Activated naive CD8-positive, alpha-beta T cell treated with anti-CD3 and anti-CD28 coated beads, Interleukin-2, amount 50 U/mL, for 16 hours (primary cell): ENCODE data around the gene BARHL2.

Source experiments
- DNase-seq: peaks from one replicate; pipeline ENCODE4 v3.0.0-alpha.2; 2020; ENCODE audit warnings: low read depth, low spot score

Gene BARHL2

DNA sequence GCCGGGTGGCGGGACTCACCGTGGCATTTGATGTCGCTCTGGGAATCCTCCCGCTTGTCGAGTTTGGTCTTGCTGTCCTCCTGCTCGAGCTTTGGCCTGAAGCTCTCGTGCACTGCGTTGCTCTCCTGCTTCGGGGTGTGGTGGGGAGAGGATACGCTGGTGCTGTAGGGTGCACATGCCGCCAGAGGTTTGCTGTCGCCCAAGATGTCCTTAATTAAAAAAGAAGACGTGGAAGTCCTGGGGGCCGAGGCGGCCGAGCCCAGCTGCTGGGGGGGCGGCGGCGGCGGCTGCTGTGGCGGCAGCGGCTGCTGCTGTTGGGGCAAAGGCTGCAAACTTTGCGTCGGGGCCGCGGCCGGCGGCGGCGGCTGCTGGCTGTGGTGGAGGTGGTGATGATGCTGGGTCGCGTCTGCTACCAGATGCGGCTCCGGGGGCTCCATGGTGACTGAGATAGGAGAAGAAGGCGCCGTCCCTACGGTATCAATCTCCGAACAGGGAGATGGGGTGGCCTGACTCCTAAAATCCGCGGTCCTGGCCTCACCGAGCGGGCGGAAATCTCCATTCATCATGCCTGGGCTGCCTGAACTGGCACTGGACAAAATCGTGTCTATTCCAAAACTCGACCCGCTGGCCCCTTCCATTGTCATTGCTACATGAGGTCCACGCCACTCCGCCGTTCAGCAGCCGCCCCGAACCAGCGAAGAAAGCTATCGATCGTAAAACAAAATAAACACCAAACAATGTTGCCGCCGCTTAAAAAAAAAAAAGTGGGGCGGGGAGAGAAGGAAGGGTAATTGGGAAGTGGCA is at the start of gene BARHL2:
BARHL2 (minus strand) TSS at position 751 of the 804 bp plus-strand sequence; CDS start at position 644, 107 bp downstream.
- DNase-seq: no peak

DNA sequence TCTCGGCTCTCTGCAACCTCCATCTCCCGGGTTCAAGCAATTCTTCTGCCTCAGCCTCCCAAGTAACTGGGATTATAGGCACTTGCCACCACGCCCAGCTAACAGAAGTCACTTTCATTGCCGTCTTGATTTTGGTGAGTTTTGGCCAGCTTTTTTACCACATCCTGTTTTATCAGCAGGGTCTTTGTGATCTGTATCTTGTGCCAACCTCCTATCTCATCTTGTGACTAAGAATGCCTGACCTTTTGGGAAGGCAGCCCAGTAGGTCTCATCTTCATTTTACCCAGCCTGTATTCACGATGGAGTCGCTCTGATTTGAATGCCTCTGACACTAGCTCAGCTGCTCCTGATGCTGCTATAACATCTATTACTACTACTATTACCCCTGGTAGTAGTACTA is 46.8 kb upstream of the BARHL2 start:
- DNase-seq: no peak

DNA sequence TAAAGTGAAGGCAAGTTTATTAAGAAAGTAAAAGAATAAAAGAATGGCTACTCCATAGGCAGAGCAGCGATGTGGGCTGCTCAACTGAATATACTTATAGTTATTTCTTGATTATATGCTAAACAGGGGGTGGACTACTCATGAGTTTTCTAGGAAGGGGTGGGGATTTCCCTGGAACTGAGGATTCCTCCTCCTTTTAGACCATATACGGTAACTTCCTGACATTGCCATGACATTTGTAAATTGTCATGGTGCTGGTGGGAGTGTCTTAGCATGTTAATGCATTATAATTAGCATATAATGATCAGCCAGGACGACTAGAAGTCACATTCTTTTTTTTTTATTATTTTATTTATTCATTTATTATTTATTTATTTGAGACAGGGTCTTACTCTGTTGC is 46.4 kb upstream of the BARHL2 start:
- DNase-seq: no peak

DNA sequence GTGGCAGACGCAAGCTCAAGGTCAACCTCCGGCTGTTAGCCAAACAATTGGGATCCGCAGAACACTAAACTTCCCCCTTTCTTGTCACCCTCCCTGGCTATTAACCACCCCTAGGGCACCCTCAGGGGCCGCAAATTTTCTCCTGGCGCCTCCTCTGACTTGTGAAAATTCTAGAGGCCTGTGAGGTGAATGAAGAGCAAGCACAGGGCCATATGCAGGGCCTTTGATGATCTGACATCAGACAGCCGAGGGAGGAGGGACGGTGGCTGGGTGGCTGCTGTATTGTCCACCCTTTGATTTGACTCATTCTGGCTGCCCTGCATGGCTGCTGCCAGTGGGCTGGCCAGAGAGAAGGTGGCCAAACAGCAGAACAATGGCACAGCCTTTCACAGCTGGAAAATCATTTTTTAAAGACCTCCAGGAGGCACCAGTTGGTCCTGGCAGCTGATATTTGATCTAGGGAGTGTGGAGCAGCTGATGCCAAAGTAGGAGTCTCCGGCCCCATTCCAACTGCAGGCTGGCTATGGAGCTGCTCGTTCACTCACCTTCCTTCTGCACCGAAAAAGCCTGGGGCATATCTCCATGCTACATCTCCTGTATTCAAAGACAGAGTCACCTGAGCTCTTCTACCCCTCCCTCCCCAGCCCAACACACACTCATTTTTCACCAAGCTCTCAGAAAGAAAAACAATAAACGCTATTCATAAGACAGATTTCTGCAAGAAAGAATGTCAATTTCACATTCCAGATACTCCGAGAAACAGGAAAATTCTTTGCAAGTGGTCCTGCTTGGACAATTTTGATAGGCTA is 44.9 kb upstream of the BARHL2 start:
- no peak for DNase-seq

DNA sequence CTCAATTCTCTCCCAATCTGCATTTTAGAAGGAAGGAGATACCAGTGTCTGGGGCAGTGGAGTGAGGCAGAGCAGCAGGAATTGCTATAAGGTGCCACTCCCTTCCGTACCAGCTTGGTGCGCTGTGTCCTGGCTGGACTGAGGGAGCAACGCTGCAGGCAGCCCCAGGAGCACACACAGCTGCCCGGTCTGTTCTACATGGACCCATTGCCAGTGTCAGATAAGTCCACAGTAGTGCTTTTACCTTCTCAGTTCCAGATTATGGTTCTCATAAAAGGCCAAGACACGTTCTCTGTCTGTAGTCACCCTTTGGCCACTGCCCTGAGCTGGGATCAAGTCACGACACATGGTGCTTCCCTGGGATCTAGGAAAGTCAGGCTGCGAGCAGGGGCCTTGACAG is 44.1 kb upstream of the BARHL2 start:
- no peak for DNase-seq

DNA sequence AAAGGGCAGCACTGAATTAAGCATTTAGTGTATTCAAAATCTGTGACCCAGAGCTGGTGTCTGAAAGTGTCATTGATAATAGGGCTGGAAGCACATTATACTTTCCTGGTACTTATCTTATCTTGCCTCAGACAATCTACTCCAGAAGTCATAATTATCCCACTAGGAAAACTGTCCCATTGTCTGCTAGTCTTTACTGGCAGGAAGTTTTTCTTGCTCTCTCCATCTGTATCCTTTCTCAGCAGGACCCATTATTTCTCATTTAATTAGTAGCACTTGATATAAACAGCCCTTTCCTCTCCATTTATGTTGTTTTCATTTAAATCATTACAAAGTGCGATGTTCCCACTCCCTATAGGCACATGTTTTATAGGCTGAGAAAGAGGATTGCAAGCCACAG is 36.5 kb upstream of the BARHL2 start:
- DNase-seq: no peak

DNA sequence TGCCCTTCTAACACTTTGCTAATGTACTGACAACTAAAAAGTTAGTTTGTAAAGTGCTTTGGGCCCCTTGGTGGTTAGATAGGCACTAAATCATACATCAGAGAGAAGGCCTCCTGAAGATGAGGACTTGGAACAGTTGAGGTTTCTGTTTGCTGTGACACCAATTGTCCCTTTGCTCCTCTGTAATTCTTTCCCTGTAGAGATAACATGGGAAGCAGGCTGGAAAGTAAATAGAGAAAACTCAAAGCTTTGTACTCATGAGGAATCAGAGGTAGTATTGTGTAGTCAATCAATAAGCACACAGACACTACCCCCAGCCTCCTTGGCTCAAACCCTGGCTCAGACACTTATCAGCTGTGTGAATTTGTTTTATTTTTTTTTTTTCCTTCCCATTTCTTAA is 31.6 kb upstream of the BARHL2 start:
- DNase-seq: no peak

DNA sequence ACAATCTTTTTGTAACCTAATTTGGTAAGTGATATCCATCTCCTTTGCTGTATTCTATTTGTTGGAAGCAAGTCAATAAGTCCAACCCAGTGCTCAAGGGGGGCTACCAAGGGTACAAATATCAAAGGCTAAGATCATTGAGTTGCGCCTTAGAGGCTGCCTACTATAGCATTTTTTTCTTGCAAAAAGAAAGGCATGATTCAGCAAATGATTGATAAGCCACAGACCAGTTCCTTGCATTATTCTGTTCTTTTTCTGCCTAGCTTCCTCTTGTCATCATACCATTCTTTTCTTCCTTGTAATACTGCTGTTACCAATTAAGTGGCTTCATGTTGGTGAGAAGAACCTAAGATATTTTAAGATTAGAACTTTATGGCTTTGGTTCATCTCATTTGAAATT is 29.8 kb upstream of the BARHL2 start:
- no peak for DNase-seq

DNA sequence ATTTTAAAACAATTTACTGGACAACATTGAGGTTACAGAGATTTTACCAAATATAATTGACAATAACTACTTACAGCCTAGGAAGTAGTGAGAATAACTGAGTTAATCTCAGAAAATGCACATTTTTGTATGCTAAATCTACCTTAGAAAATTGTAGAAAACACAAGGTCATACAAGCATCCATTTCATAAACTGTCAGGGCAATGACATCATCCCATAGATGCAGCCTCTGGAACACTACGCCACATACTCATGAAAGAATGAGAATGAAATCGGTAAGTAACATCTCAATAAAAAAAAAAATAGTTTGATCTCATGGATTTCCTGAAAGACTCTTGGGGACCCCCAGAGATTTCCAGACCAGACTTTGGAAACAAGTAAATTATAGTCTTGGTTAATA is 28.9 kb upstream of the BARHL2 start:
- no peak for DNase-seq

DNA sequence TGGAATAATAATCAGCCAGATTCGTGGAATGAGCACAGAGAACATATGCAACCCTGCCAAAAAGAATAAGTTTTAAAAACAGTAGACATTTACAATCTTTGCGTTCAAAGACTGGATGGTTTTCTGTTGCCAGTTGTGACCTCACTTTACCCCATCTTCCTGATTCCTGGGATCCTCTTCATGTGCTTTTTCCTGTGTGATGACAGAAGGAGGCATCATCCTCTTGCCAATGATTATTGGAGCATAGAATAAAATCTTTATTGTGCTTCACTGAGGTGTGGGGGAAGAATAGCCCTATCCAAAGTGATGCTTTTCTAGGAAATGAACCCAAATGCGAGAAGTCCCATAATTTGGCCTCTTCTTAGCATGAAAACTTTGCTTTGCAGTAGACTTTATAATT is 15.0 kb upstream of the BARHL2 start:
- DNase-seq: no peak

DNA sequence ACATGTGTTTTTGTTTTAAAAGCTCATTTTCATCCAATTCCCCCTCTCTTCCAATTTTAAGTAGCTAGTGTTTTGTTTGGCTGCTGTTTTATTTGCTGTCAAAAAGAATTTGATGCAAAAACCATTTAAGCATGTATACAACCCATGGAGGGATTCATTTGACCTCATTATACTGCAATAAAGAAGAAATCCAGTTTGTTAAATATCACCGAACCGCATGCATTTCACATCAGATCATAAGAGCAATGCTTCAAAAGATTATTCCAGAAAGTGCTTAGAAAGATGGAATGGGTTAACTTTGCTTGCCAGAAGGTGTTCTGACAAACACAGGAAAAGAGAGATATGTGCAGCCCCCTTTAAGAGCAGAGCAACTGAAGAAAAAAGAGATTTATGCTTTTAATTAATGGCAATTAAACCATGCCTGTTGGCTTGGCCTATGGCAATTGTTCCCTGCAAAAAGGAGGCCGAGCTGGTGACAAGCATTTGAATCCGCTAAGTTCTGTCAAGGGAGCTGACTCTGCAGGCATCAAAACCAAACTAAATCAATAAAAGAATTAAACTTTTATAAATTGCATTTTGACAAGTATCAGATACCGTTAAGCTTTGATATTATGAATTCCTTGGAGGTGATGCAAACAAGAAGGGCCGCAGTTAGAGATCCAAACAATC is 14.4 kb upstream of the BARHL2 start:
- no peak for DNase-seq

DNA sequence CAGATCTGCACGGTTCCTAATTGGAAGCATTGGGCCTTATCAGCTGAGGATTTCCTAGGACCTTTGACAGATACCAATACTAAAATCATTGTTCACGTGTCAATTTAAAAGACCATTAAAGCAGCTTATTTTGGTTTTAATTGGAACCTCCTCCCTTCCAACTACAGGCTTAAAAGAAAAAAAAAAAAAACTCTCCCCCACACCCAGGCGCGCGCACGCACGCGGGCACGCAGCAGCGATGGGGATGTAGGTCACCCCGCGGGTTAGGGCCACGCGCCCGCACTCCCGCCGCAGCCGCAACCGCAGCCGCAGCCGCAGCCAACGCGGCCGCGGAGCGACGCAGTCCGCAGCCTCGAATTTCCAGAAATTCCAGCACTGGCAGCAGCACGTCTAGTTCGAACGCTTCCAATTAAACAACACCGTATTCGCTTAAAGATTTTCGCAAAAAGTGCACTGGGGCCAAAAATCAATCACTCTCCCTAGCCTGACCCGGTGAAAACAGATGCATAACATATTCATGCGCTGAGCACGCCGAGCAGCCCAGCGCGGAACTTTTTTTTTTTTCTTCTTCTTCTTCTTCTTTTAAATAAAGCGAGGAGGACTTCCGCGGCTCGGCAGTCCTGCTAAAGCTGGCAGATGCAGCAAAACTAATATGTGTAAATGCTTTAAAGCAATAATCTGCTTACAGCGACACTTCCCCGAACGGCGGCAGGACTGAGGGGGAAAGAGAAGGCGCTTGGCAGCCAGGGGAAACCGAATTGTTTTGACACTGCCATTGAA is 13.3 kb upstream of the BARHL2 start:
- DNase-seq: no peak

DNA sequence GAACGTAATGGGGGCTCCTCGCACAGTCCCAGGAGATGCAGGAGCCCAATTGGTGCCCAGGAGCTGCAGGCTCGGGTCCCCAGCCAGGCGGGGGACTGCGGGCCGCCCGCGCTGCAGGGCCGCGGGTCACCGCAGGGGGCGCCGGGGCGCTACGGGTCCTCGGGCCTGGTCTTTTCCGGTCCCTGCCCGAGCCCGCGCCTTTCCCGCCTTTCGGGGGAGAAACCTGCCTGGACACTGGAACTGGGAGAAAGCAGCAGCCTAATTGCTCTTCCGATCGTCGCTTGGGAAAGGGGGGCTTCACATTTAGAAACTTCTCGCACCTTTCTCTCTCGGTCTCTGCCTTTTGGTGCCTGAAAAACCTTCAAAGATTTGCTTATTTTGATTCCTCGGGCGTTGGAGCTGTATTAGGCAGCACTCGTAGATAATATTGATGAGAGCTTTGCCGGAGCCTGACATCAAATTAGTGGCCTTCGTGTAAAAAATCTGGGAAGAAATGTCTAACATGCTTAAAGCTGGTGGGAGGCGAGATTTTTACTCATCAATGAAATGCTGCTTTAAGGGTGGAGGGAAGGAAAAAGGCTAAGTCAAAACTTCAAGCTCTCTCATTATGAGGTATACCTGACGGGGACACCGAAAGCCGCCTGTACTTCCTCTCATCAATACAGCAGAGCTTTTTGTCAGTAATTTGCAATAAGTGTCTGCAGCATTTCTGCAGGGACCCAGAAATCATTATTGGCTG is 12.6 kb upstream of the BARHL2 start:
- DNase-seq: no peak

DNA sequence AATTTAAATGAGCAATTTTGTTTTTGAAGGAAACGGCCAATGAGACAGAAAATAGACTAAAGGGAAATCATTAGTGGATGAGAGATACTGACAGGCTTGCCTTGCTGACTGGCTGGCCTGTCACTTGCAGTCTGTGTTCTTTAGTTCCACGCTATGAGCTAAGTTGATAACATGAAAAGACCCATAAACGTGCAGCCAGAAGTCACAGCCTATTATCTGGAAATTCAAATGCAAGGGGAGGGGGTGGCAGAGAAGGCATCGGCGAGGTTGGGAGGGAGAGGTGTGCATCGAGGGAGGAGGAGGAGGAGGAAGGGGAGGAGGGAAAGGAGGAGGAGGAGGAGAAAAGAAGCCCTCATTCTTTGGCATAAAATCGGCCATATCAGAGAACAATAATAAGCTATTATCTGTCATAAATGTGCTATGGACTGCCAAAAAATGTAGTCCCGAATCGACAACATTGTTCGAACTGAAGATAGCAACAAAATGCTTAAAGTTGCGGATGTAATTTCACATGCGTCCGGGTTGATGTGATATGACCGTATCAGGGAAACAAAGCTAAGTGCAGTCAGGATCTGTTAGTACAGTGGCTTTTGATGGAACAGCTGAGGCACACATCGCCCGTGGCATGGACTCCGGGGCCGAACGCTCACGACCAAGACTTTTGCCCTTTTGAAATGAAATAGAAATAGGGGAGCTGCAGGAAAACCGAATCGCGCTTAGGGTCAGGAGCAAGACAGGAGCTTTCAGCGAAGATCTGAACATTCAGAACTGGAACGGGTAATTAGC is 11.6 kb upstream of the BARHL2 start:
- DNase-seq: no peak

DNA sequence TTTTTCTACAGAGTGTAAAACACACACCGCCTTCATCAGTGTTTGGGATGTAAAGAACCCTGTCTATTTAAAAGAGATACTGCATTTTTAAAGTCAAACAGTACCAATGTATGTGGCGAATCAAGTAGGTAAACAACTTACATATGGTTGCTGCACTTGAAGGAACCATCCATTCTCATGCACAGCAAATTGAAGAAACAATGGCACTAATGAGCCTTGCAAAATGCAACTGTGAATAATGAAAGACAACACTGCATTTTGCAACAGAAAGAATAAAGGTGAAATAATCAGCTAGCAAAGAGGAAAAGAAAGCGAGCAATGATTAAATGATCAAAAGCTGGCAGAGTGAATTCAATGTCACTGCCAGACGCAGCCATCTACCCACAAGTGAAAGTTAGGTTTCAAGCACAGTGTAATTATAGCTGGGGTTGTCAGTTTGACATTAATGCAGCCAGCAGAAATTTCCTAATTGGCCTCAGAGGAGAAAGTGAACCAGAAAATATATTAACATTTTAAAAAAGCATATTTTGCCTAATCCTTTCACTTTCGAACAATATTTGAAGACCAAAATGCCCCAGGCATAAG is 10.9 kb upstream of the BARHL2 start:
- DNase-seq: no peak

DNA sequence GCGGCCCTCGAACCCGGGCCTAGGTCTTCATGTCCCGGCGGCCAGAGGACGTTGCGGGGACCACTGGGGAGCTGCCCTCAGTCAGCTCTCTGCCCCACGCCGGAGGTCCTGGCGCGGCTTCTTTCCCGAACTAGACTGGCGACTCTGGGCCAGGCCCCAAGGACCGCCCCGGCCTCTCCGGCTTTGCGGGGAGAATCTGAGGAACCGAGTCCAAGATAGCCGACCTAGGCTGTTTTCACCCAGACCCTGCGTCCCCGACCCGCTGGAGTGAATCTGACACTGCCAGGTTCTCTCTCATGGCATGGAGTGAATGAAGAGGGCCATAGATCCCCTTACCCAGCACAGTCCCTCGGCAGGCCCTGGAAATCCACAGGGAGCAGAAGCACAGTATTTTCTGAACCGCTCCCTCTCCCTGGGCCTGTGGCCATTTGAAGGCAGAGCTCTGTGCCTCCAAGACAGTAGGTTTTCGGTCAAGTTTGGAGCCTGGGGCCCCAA is 9.9 kb upstream of the BARHL2 start:
- no peak for DNase-seq

DNA sequence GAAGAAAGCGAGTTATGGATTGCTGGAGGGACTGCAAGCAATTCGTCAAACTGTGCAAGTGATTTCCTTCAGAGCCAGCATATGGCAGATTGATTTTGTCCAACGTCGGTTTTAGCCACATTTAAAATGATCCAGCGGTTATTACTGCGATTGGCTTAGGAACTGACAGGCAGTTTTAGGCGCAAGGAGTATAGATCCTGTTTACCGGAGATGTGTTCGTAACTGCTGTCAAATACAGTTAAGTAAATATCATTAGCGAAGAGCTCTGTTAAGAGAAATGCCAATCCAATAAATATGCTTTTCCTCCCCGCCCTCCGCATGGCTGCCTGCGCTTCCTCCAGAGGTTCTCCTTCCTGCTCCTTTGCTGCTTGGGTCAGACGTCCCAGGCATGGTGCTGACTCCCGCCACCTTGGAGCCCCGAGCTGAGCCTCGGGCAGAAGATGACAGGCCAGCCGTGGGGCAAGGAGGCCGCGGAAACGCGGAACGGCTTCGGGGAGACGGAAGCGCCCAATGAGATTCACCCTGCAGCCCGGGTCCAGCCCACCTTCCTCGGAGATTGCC is 9.4 kb upstream of the BARHL2 start:
- DNase-seq: no peak

DNA sequence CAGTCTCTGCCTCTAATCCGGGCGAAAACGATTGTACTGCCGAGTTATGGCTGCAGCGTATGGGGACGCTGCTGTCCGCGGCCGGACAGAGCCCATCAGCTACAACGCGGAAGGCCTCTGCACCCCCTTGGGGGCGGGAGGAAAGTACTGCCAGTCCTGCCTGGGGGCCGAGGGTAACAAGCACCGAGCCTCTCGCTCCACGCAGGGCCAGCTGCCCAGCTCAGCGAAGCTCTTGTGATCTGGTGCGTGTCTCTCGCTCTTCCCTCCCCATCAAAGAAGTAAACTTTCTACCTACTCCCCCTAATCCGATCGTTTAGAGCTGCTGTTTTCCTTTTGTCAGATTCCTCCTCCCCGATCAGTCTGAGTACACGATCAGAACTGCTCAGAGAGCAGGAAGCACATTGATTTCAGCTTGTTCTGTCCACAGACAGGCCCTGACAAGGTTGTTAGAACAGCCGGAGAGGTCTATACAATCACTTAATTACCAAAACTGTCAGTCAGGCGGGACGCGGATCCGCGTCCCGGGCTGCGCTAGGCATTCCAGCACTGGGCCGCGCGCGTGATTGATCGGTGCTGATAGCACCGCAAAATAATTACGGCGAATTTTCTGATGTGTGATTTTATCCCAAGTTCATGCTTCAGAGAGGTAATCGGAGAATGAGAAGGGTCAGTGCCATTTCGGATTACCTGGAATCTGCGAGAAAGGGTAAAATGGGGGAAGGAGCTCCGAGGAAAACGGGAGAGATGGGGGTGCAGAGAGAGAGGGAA is 8.7 kb upstream of the BARHL2 start:
- no peak for DNase-seq
